Adipocyte (in vitro differentiated cells): Measurements from ENCODE around the gene SCYGR1.
"Not testable (repeated sequence)": the region's sequence is repeated elsewhere in the genome, so short reads cannot be mapped to it uniquely, and the experiment has no call there.

Experiments
- DNase-seq: peaks from one replicate; pipeline ENCODE4 v3.0.0-alpha.2; 2015; ENCODE audit warnings: low read depth
- H3K27me3 ChIP-seq: replicated peaks from 2 replicates; pipeline ENCODE4 v1.7.0; 2013; ENCODE audit warnings: mild to moderate bottlenecking, low read length, moderate library complexity; ENCODE audit not compliant: control insufficient read depth, insufficient read depth
- H3K36me3 ChIP-seq: 2 replicates; pipeline ENCODE4 v1.7.0; 2013; ENCODE audit warnings: low read length, mild to moderate bottlenecking, moderate library complexity; ENCODE audit not compliant: control insufficient read depth, insufficient read depth, severe bottlenecking
- H3K4me1 ChIP-seq: 2 replicates; pipeline ENCODE4 v1.7.0; 2013; ENCODE audit warnings: mild to moderate bottlenecking, low read length, moderate library complexity; ENCODE audit not compliant: control insufficient read depth, insufficient read depth
- H3K4me3 ChIP-seq: 2 replicates; pipeline ENCODE4 v1.7.0; 2013; ENCODE audit warnings: mild to moderate bottlenecking, low read length, moderate library complexity
- H3K9ac ChIP-seq: 2 replicates; pipeline ENCODE4 v1.7.0; 2013; ENCODE audit warnings: mild to moderate bottlenecking, low read length, moderate library complexity
- H3K9me3 ChIP-seq: 2 replicates; pipeline ENCODE4 v1.7.0; 2013; ENCODE audit warnings: mild to moderate bottlenecking, low read length, moderate library complexity; ENCODE audit not compliant: control insufficient read depth

The SCYGR1 gene

GRCh38 chr2:227398684-227399670, 11.2 kb upstream of the SCYGR1 start:
- H3K4me3 ChIP-seq = no peak overlapping the region
- no peaks in the 10 kb centered on the region for H3K4me1 ChIP-seq
- no peak for DNase-seq
- no peak overlapping the region for H3K9ac ChIP-seq
- H3K9me3 ChIP-seq = no peaks in the 10 kb centered on the region
- no peaks in the 10 kb centered on the region for H3K27me3 ChIP-seq
- H3K36me3 ChIP-seq = no peaks in the 10 kb centered on the region

GRCh38 chr2:227397562-227397961, 9.8 kb upstream of the SCYGR1 start:
- no peak for DNase-seq
- Histone ChIP-seq H3K4me1 (peaks cover 5% of the 10 kb centered on the region), H3K36me3 (no peaks in the 10 kb centered on the region), H3K4me3 (no peak overlapping the region), H3K9me3 (no peaks in the 10 kb centered on the region), H3K9ac (no peak overlapping the region), H3K27me3 (no peaks in the 10 kb centered on the region)

DNA sequence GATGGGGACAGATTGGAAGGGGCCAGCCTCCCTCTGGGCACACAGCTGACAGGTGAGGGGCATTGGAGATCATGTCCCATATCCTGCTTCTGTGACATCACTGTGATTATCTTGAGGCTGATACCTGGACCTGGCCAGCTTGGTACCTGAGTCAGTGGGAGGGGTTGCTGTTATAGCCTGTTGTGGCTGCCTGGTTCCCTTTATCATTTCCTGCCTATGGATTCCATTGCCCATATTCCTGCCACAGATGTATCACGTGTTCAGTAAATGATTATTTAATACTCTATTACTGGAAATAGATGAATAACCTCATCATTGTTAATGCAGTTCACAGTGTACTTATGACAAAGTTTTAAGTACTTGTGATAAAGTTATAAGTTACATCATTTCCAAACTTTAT, 7.8 kb upstream of the SCYGR1 start:
- no peak for DNase-seq
- no peak overlapping the region for H3K9ac ChIP-seq
- no peaks in the 10 kb centered on the region for H3K9me3 ChIP-seq
- H3K36me3 ChIP-seq = no peaks in the 10 kb centered on the region
- no peak overlapping the region for H3K4me3 ChIP-seq
- peaks cover 5% of the 10 kb centered on the region for H3K4me1 ChIP-seq
- no peaks in the 10 kb centered on the region for H3K27me3 ChIP-seq

DNA sequence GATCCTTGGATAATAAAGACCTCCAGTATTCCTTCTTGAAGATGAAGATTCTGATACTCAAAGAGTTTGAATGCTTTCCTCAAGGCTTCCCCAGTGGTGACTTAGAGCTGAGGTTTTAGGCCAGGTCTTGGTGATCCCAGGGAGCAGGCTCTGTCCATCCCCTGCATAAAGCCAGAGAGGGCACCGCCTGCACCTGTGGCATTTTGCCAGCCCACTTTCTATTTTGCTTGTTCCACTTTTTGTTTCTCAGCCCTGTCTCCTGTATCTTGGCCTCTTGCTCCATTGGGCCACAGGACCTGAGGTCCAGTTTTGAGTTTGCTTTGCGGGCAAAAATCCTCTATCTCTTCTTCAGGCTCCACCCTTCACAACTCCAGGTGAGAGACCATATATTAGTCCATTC, 6.7 kb upstream of the SCYGR1 start:
- Histone ChIP-seq H3K4me1 (peaks cover 5% of the 10 kb centered on the region), H3K4me3 (no peak overlapping the region), H3K9ac (no peak overlapping the region), H3K9me3 (no peaks in the 10 kb centered on the region), H3K27me3 (no peaks in the 10 kb centered on the region), H3K36me3 (no peaks in the 10 kb centered on the region)
- no peak for DNase-seq

DNA sequence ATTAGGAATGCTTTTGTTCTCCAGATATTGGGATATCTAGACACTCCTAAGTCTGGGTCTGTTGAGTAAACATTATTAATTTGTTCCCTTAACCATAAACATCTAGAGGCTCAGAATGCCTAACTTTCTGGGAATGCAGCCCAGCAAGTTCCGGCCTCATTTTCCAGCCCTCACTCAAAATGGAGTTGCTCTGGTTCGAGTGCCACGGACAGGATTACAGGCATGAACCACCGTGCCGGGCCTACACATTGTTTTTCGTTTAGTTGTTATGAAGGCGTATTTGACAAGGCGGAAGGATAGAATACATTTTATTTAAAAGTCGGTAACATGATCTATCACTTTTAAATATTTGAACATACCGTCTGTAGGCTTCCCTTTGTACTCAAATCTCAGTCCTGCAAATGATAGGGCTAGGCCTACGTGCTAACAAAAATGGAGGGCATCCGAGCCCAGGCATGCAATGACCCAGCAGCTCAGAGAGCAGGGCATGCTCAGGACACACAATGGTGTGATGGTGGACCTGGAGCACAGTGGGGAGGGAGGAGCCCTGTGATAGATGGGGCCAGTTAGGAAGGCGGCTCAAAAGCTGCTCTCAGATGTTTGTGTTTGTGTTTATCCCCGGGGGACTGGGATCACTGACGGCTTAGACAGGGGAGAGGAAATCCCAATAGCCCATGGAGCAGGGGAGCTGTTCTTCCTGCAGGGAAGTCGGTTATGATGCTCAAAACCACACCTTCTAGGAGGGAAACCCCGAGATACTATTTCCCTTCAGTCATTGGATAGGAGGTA, 2.9 kb upstream of the SCYGR1 start:
- DNase-seq = no peak
- no peak overlapping the region for H3K9ac ChIP-seq
- no peaks in the 10 kb centered on the region for H3K36me3 ChIP-seq
- peaks cover 18% of the 10 kb centered on the region for H3K4me1 ChIP-seq
- no peaks in the 10 kb centered on the region for H3K27me3 ChIP-seq
- H3K9me3 ChIP-seq = no peaks in the 10 kb centered on the region
- H3K4me3 ChIP-seq = no peak overlapping the region

GRCh38 chr2:227389661-227390060, 1.9 kb upstream of the SCYGR1 start:
- DNase-seq = no peak
- Histone ChIP-seq H3K4me1 (peaks cover 25% of the 10 kb centered on the region), H3K27me3 (no peaks in the 10 kb centered on the region), H3K4me3 (no peak overlapping the region), H3K9ac (no peak overlapping the region), H3K9me3 (no peaks in the 10 kb centered on the region), H3K36me3 (no peaks in the 10 kb centered on the region)

DNA sequence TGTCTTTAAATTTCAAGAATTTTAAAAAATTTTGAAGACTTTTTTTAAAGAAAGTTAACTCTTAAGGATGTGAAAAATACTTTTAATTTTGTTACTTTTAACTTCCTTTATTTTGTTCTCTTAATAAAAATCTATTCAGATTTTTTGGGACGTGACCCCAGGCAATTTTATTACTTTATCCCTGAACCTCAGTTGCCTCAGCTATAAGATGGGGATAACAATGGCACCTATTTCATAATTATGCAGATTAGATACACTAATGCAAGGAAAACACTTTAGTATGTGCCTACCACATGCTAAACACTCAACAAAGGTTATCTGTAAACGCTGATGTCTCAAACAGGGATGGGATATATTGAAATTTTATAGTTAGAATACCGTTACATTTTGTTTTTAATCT, 1.5 kb upstream of the SCYGR1 start:
- H3K9me3 ChIP-seq = no peaks in the 10 kb centered on the region
- no peaks in the 10 kb centered on the region for H3K27me3 ChIP-seq
- no peaks in the 10 kb centered on the region for H3K36me3 ChIP-seq
- H3K4me1 ChIP-seq = peaks cover 28% of the 10 kb centered on the region
- H3K9ac ChIP-seq = peak overlapping the region; percentile 30
- DNase-seq = no peak
- H3K4me3 ChIP-seq = peak overlapping the region; percentile 47

DNA sequence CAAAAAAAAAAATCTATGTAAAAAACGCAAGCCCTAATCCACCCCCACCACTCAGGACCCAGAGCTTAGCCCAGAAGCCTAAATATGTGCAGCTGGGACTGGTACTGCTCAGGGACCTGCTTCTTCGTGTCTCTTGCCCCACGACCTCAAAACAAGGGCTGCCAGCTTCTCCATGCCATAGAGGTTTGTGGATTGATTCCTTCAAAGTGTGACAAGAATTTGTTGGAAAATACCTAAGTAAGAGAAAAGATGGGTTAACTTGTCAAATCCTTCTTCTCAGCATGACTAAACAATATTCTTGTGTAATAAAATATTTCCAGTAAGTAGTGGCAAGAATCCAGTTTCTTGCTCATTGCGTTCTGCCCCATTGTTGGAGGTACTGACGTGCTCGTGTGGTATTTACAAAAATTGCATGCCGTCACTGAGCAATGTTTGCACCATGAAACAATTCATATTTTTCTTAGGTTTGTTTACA, 825 bp upstream of the SCYGR1 start:
- Histone ChIP-seq H3K9ac (peak overlapping the region; percentile 65), H3K4me1 (peaks cover 26% of the 10 kb centered on the region), H3K36me3 (no peaks in the 10 kb centered on the region), H3K4me3 (peak overlapping the region; percentile 47), H3K27me3 (no peaks in the 10 kb centered on the region), H3K9me3 (no peaks in the 10 kb centered on the region)
- DNase-seq = peak; percentile 81

GRCh38 chr2:227386630-227387029, 1.1 kb downstream of the SCYGR1 start:
- Histone ChIP-seq H3K27me3 (no peaks in the 10 kb centered on the region), H3K9ac (no peak overlapping the region), H3K4me3 (no peak overlapping the region), H3K4me1 (peaks cover 23% of the 10 kb centered on the region), H3K36me3 (no peaks in the 10 kb centered on the region), H3K9me3 (no peaks in the 10 kb centered on the region)
- DNase-seq = no peak

DNA sequence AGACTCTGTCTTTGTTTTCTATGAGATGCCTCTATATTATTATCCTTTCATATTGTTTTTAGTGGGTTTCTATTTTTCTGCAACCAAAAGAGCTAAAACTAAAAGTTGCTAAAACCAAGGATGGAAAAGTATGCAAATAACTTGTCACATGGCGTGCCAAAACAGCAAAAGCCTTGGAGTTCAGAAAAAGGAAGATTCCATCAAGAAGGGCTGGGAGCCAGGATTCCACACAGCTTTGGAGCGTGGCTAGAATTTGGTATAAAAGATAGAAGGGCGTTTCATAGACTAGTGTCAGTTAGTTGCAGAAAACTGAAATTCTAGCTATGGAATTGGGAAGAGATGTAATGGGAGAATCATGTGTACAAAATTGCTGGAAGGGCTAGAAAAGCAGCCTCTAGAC, 4.1 kb downstream of the SCYGR1 start:
- Histone ChIP-seq H3K27me3 (no peaks in the 10 kb centered on the region), H3K9me3 (no peaks in the 10 kb centered on the region), H3K9ac (no peak overlapping the region), H3K4me3 (no peak overlapping the region), H3K36me3 (no peaks in the 10 kb centered on the region), H3K4me1 (peaks cover 19% of the 10 kb centered on the region)
- no peak for DNase-seq

GRCh38 chr2:227382241-227382835, 5.4 kb downstream of the SCYGR1 start:
- H3K27me3 ChIP-seq, DNase-seq, H3K36me3 ChIP-seq, H3K4me3 ChIP-seq, H3K9me3 ChIP-seq, H3K9ac ChIP-seq: not testable (repeated sequence)
- H3K4me1 ChIP-seq = peaks cover 27% of the 10 kb centered on the region
